ENCODE measurements around the gene GTF2F1. TPM values are rescaled to one million over a fixed set of nuclear protein-coding genes. Genes with fewer than 3 reads are reported as not detected.

The GTF2F1 gene
- total RNA-seq, 3 donors from 2014 or later = 51.1 to 63.1 (median 59.1) TPM

- no peak for TF ChIP-seq CTCF (IDR thresholded peaks at IDR 0.05)
- Histone ChIP-seq H3K9me3 (no peaks in the 10 kb centered on the region), H3K4me3 (no peak overlapping the region), H3K4me1 (ENCODE audit: low read depth) (no peaks in the 10 kb centered on the region), H3K36me3 (ENCODE audit: low read depth) (peaks cover 25% of the 10 kb centered on the region)
- DNase-seq = no peak
- intact Hi-C loops (cut with DNase I, micrococcal nuclease) = no loop called here
- no peak for ATAC-seq
Observed at GRCh38 chr19:6414793-6415590, 22.0 kb upstream of the GTF2F1 start.

- Histone ChIP-seq H3K4me1 (ENCODE audit: low read depth) (no peaks in the 10 kb centered on the region), H3K9me3 (no peaks in the 10 kb centered on the region), H3K4me3 (no peak overlapping the region), H3K36me3 (ENCODE audit: low read depth) (peaks cover 25% of the 10 kb centered on the region)
- no peak for TF ChIP-seq CTCF (IDR thresholded peaks at IDR 0.05)
- no peak for DNase-seq
- intact Hi-C loops (cut with DNase I, micrococcal nuclease) = no loop called here
- ATAC-seq = no peak
Observed at GRCh38 chr19:6413721-6414643, 21.0 kb upstream of the GTF2F1 start.

- no peak for TF ChIP-seq CTCF (IDR thresholded peaks at IDR 0.05)
- intact Hi-C loops (cut with DNase I, micrococcal nuclease) = no loop called here
- Histone ChIP-seq H3K4me3 (no peak overlapping the region), H3K36me3 (ENCODE audit: low read depth) (peaks cover 25% of the 10 kb centered on the region), H3K4me1 (ENCODE audit: low read depth) (no peaks in the 10 kb centered on the region), H3K9me3 (no peaks in the 10 kb centered on the region)
- ATAC-seq (no peak), DNase-seq (no peak)
Observed at GRCh38 chr19:6413291-6413690, 20.3 kb upstream of the GTF2F1 start.

- ATAC-seq (peak; percentile 94), DNase-seq (peak in 2 of 3 donors; percentile 79 to 80)
- Histone ChIP-seq H3K36me3 (ENCODE audit: low read depth) (peaks cover 22% of the 10 kb centered on the region), H3K9me3 (no peaks in the 10 kb centered on the region), H3K4me1 (ENCODE audit: low read depth) (no peaks in the 10 kb centered on the region), H3K4me3 (no peak overlapping the region)
- peak; percentile 66 for TF ChIP-seq CTCF (IDR thresholded peaks at IDR 0.05)
- intact Hi-C loops (cut with DNase I, micrococcal nuclease) = no loop called here
Observed at GRCh38 chr19:6412447-6413091, 19.6 kb upstream of the GTF2F1 start.

- ATAC-seq (peak; percentile 12), DNase-seq (no peak)
Observed at GRCh38 chr19:6412061-6412446, 19.1 kb upstream of the GTF2F1 start.

More at GRCh38 chr19:6412061-6412446, 19.1 kb upstream of the GTF2F1 start:
- intact Hi-C loops (cut with DNase I, micrococcal nuclease) = no loop called here
- TF ChIP-seq CTCF (IDR thresholded peaks at IDR 0.05) = no peak
- Histone ChIP-seq H3K4me1 (ENCODE audit: low read depth) (no peaks in the 10 kb centered on the region), H3K4me3 (no peak overlapping the region), H3K9me3 (no peaks in the 10 kb centered on the region), H3K36me3 (ENCODE audit: low read depth) (peaks cover 16% of the 10 kb centered on the region)

Data from mucosa of descending colon (tissue), 3 donors.